ENCODE data around the gene SPATC1L.

The SPATC1L gene

GRCh38 chr21:46160657-46160906 is 23.7 kb downstream of the SPATC1L start:
- no peak overlapping the region for H2BK12ac ChIP-seq (ENCODE audit: low read length in 2 of 2)
- H3K9me3 ChIP-seq (ENCODE audit: control insufficient read depth, low read length), result no peaks in the 10 kb centered on the region
- no peak for DNase-seq
- WGBS, result 98% methylated on average over 20 of the region's 22 CpGs
- no peak overlapping the region for H3K4me3 ChIP-seq (ENCODE audit: insufficient read depth in 1 of 2, low read depth in 1 of 2, low read length in 2 of 2)
- no peak overlapping the region for H2BK5ac ChIP-seq (ENCODE audit: low read depth, low read length, poor library complexity, severe bottlenecking)
- H3K79me1 ChIP-seq (replicated peaks; ENCODE audit: low read length, poor library complexity, severe bottlenecking), result peaks cover 2% of the 10 kb centered on the region
- no peaks in the 10 kb centered on the region for H3K27me3 ChIP-seq (ENCODE audit: control insufficient read depth in 1 of 2, insufficient read depth in 1 of 2, low read length in 2 of 2)
- no peak overlapping the region for H4K91ac ChIP-seq (ENCODE audit: low read length)
- peaks cover 6% of the 10 kb centered on the region for H3K4me1 ChIP-seq (ENCODE audit: control insufficient read depth, insufficient read depth, low read depth, low read length)
- no peak overlapping the region for H3K4me2 ChIP-seq (ENCODE audit: low read length, poor library complexity, severe bottlenecking)
- H3K14ac ChIP-seq (ENCODE audit: low read length in 2 of 2), result no peak overlapping the region
- no peak overlapping the region for H3K4ac ChIP-seq (ENCODE audit: low read depth in 1 of 2, low read length in 2 of 2)
- no peak overlapping the region for H2BK120ac ChIP-seq (ENCODE audit: low read depth, low read length)
- H3K18ac ChIP-seq (ENCODE audit: low read depth in 1 of 2, low read length in 2 of 2), result no peak overlapping the region
- H2AK5ac ChIP-seq (ENCODE audit: low read length, severe bottlenecking), result no peak overlapping the region
- H3K36me3 ChIP-seq (ENCODE audit: control insufficient read depth in 1 of 2, insufficient read depth in 2 of 2, low read depth in 1 of 2, low read length in 2 of 2), result peaks cover 6 to 42% of the 10 kb centered on the region in 2 experiments
- H2AFZ ChIP-seq (ENCODE audit: low read depth, low read length), result no peak overlapping the region
- H4K8ac ChIP-seq (ENCODE audit: low read length), result no peak overlapping the region
- H2BK15ac ChIP-seq (ENCODE audit: low read depth, poor library complexity, severe bottlenecking), result no peak overlapping the region
- no peak overlapping the region for H3K27ac ChIP-seq (ENCODE audit: low read length, poor library complexity, severe bottlenecking)
- H3K9ac ChIP-seq (ENCODE audit: low read length), result no peak overlapping the region
- H3K23ac ChIP-seq (ENCODE audit: low read length in 2 of 2), result no peak overlapping the region

- no peaks in the 10 kb centered on the region for H3K27me3 ChIP-seq (ENCODE audit: control insufficient read depth in 1 of 2, insufficient read depth in 1 of 2, low read length in 2 of 2)
- H3K9me3 ChIP-seq (ENCODE audit: control insufficient read depth, low read length), result no peaks in the 10 kb centered on the region
- H3K79me1 ChIP-seq (replicated peaks; ENCODE audit: low read length, poor library complexity, severe bottlenecking), result peaks cover 2% of the 10 kb centered on the region
- no peak overlapping the region for H3K14ac ChIP-seq (ENCODE audit: low read length in 2 of 2)
- H3K4me3 ChIP-seq (ENCODE audit: insufficient read depth in 1 of 2, low read depth in 1 of 2, low read length in 2 of 2), result peak overlapping the region in 1 of 2 experiments; percentile 35
- no peak overlapping the region for H3K4me2 ChIP-seq (ENCODE audit: low read length, poor library complexity, severe bottlenecking)
- DNase-seq, result no peak
- no peak overlapping the region for H3K18ac ChIP-seq (ENCODE audit: low read depth in 1 of 2, low read length in 2 of 2)
- WGBS, result 98% methylated on average over 27 of the region's 32 CpGs
- no peak overlapping the region for H3K4ac ChIP-seq (ENCODE audit: low read depth in 1 of 2, low read length in 2 of 2)
- peaks cover 6 to 42% of the 10 kb centered on the region in 2 experiments for H3K36me3 ChIP-seq (ENCODE audit: control insufficient read depth in 1 of 2, insufficient read depth in 2 of 2, low read depth in 1 of 2, low read length in 2 of 2)
- no peak overlapping the region for H4K8ac ChIP-seq (ENCODE audit: low read length)
- H3K9ac ChIP-seq (ENCODE audit: low read length), result no peak overlapping the region
- H3K23ac ChIP-seq (ENCODE audit: low read length in 2 of 2), result no peak overlapping the region
- no peak overlapping the region for H3K27ac ChIP-seq (ENCODE audit: low read length, poor library complexity, severe bottlenecking)
- no peak overlapping the region for H2BK12ac ChIP-seq (ENCODE audit: low read length in 2 of 2)
- H2AFZ ChIP-seq (ENCODE audit: low read depth, low read length), result no peak overlapping the region
- no peak overlapping the region for H2BK15ac ChIP-seq (ENCODE audit: low read depth, poor library complexity, severe bottlenecking)
- no peak overlapping the region for H2BK120ac ChIP-seq (ENCODE audit: low read depth, low read length)
- H4K91ac ChIP-seq (ENCODE audit: low read length), result no peak overlapping the region
- H3K4me1 ChIP-seq (ENCODE audit: control insufficient read depth, insufficient read depth, low read depth, low read length), result peaks cover 11% of the 10 kb centered on the region
- no peak overlapping the region for H2AK5ac ChIP-seq (ENCODE audit: low read length, severe bottlenecking)
- H2BK5ac ChIP-seq (ENCODE audit: low read depth, low read length, poor library complexity, severe bottlenecking), result no peak overlapping the region
Measured at GRCh38 chr21:46159841-46160656, 24.2 kb downstream of the SPATC1L start.

- no peak overlapping the region for H3K9ac ChIP-seq (ENCODE audit: low read length)
- H3K4ac ChIP-seq (ENCODE audit: low read depth in 1 of 2, low read length in 2 of 2), result no peak overlapping the region
- H2BK120ac ChIP-seq (ENCODE audit: low read depth, low read length), result no peak overlapping the region
- H3K9me3 ChIP-seq (ENCODE audit: control insufficient read depth, low read length), result no peaks in the 10 kb centered on the region
- peaks cover 12% of the 10 kb centered on the region for H3K4me1 ChIP-seq (ENCODE audit: control insufficient read depth, insufficient read depth, low read depth, low read length)
- H3K4me3 ChIP-seq (ENCODE audit: insufficient read depth in 1 of 2, low read depth in 1 of 2, low read length in 2 of 2), result no peak overlapping the region
- no peak overlapping the region for H3K18ac ChIP-seq (ENCODE audit: low read depth in 1 of 2, low read length in 2 of 2)
- peaks cover 6 to 42% of the 10 kb centered on the region in 2 experiments for H3K36me3 ChIP-seq (ENCODE audit: control insufficient read depth in 1 of 2, insufficient read depth in 2 of 2, low read depth in 1 of 2, low read length in 2 of 2)
- H3K4me2 ChIP-seq (ENCODE audit: low read length, poor library complexity, severe bottlenecking), result no peak overlapping the region
- H4K91ac ChIP-seq (ENCODE audit: low read length), result no peak overlapping the region
- no peak overlapping the region for H3K14ac ChIP-seq (ENCODE audit: low read length in 2 of 2)
- no peak overlapping the region for H2BK15ac ChIP-seq (ENCODE audit: low read depth, poor library complexity, severe bottlenecking)
- H4K8ac ChIP-seq (ENCODE audit: low read length), result no peak overlapping the region
- H3K27ac ChIP-seq (ENCODE audit: low read length, poor library complexity, severe bottlenecking), result no peak overlapping the region
- no peak overlapping the region for H3K23ac ChIP-seq (ENCODE audit: low read length in 2 of 2)
- 97% methylated on average over 12 of the region's 12 CpGs for WGBS
- H3K27me3 ChIP-seq (ENCODE audit: control insufficient read depth in 1 of 2, insufficient read depth in 1 of 2, low read length in 2 of 2), result no peaks in the 10 kb centered on the region
- no peak overlapping the region for H2AK5ac ChIP-seq (ENCODE audit: low read length, severe bottlenecking)
- H2BK12ac ChIP-seq (ENCODE audit: low read length in 2 of 2), result no peak overlapping the region
- no peak overlapping the region for H2AFZ ChIP-seq (ENCODE audit: low read depth, low read length)
- DNase-seq, result no peak
- H2BK5ac ChIP-seq (ENCODE audit: low read depth, low read length, poor library complexity, severe bottlenecking), result no peak overlapping the region
- H3K79me1 ChIP-seq (replicated peaks; ENCODE audit: low read length, poor library complexity, severe bottlenecking), result peaks cover 2% of the 10 kb centered on the region
Measured at GRCh38 chr21:46159390-46159789, 24.9 kb downstream of the SPATC1L start.

GRCh38 chr21:46158666-46159300 is 25.5 kb downstream of the SPATC1L start:
- H3K9ac ChIP-seq (ENCODE audit: low read length), result no peak overlapping the region
- no peak overlapping the region for H2BK120ac ChIP-seq (ENCODE audit: low read depth, low read length)
- no peak overlapping the region for H3K4me2 ChIP-seq (ENCODE audit: low read length, poor library complexity, severe bottlenecking)
- no peak overlapping the region for H4K91ac ChIP-seq (ENCODE audit: low read length)
- H3K14ac ChIP-seq (ENCODE audit: low read length in 2 of 2), result no peak overlapping the region
- H3K4me3 ChIP-seq (ENCODE audit: insufficient read depth in 1 of 2, low read depth in 1 of 2, low read length in 2 of 2), result no peak overlapping the region
- H2BK15ac ChIP-seq (ENCODE audit: low read depth, poor library complexity, severe bottlenecking), result no peak overlapping the region
- H3K9me3 ChIP-seq (ENCODE audit: control insufficient read depth, low read length), result no peaks in the 10 kb centered on the region
- no peak overlapping the region for H3K27ac ChIP-seq (ENCODE audit: low read length, poor library complexity, severe bottlenecking)
- peaks cover 12% of the 10 kb centered on the region for H3K4me1 ChIP-seq (ENCODE audit: control insufficient read depth, insufficient read depth, low read depth, low read length)
- DNase-seq, result no peak
- no peak overlapping the region for H3K4ac ChIP-seq (ENCODE audit: low read depth in 1 of 2, low read length in 2 of 2)
- H3K23ac ChIP-seq (ENCODE audit: low read length in 2 of 2), result no peak overlapping the region
- H2BK12ac ChIP-seq (ENCODE audit: low read length in 2 of 2), result no peak overlapping the region
- peaks cover 2% of the 10 kb centered on the region for H3K79me1 ChIP-seq (replicated peaks; ENCODE audit: low read length, poor library complexity, severe bottlenecking)
- H3K18ac ChIP-seq (ENCODE audit: low read depth in 1 of 2, low read length in 2 of 2), result no peak overlapping the region
- WGBS, result 96% methylated on average over 8 of the region's 10 CpGs
- no peaks in the 10 kb centered on the region for H3K27me3 ChIP-seq (ENCODE audit: control insufficient read depth in 1 of 2, insufficient read depth in 1 of 2, low read length in 2 of 2)
- H2AK5ac ChIP-seq (ENCODE audit: low read length, severe bottlenecking), result no peak overlapping the region
- H2AFZ ChIP-seq (ENCODE audit: low read depth, low read length), result no peak overlapping the region
- peaks cover 4 to 42% of the 10 kb centered on the region in 2 experiments for H3K36me3 ChIP-seq (ENCODE audit: control insufficient read depth in 1 of 2, insufficient read depth in 2 of 2, low read depth in 1 of 2, low read length in 2 of 2)
- no peak overlapping the region for H4K8ac ChIP-seq (ENCODE audit: low read length)
- H2BK5ac ChIP-seq (ENCODE audit: low read depth, low read length, poor library complexity, severe bottlenecking), result no peak overlapping the region
